ENCODE data around the gene CCDC33. TPM values are rescaled to one million over a fixed set of nuclear protein-coding genes. Genes with fewer than 3 reads are reported as not detected.

The CCDC33 gene
- total RNA-seq, 1 experiment from 2014 or later, result 2.7 TPM

DNA sequence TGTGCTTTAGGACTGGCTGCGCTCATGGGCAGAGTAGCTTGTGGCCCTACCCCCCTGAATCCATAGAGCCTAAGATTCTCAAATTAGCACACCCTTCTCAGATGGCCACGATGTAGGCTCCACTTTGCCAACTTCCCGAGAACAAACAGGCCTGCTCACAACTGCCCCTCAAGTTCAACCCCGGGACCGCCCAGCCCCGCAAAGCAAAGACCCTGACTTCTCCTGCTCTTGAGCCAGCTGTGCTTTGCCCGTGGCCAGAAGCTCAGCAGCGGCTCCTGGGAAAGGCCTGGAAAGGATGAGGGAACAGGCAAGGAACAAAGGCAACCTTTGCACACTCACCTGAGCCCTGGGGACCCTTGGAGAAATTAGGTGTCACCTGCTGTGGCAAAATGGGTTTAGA lies 99.3 kb downstream of the CCDC33 start:
- peaks cover 48% of the 10 kb centered on the region for H3K27me3 Mint-ChIP-seq (ENCODE audit: unreplicated experiment)
- TF ChIP-seq, protein P1, sequence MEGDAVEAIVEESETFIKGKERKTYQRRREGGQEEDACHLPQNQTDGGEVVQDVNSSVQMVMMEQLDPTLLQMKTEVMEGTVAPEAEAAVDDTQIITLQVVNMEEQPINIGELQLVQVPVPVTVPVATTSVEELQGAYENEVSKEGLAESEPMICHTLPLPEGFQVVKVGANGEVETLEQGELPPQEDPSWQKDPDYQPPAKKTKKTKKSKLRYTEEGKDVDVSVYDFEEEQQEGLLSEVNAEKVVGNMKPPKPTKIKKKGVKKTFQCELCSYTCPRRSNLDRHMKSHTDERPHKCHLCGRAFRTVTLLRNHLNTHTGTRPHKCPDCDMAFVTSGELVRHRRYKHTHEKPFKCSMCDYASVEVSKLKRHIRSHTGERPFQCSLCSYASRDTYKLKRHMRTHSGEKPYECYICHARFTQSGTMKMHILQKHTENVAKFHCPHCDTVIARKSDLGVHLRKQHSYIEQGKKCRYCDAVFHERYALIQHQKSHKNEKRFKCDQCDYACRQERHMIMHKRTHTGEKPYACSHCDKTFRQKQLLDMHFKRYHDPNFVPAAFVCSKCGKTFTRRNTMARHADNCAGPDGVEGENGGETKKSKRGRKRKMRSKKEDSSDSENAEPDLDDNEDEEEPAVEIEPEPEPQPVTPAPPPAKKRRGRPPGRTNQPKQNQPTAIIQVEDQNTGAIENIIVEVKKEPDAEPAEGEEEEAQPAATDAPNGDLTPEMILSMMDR (IDR thresholded peaks at IDR 0.05; ENCODE audit: unreplicated experiment), result no peak
- H3K9me3 Mint-ChIP-seq (ENCODE audit: low read depth, unreplicated experiment), result no peaks in the 10 kb centered on the region
- no peak overlapping the region for H3K27ac Mint-ChIP-seq (ENCODE audit: unreplicated experiment)
- DNase-seq, result no peak
- peaks cover 9% of the 10 kb centered on the region for H3K4me1 Mint-ChIP-seq (ENCODE audit: low read depth, unreplicated experiment)
- no peak overlapping the region for H3K4me3 Mint-ChIP-seq (ENCODE audit: low read depth, unreplicated experiment)
- no peaks in the 10 kb centered on the region for H3K36me3 Mint-ChIP-seq (ENCODE audit: insufficient read depth, unreplicated experiment)
- CTCF ChIA-PET, result interaction anchor here (1.0 kb wide), 1 partner anchor 182 kb away, joined by 6 read pairs; no protein-coding TSS in a partner anchor
- intact Hi-C loops (cut with micrococcal nuclease; ENCODE audit: unreplicated experiment), result no loop called here
- BruUV-seq (replicated peaks), result no TSS peak

DNA sequence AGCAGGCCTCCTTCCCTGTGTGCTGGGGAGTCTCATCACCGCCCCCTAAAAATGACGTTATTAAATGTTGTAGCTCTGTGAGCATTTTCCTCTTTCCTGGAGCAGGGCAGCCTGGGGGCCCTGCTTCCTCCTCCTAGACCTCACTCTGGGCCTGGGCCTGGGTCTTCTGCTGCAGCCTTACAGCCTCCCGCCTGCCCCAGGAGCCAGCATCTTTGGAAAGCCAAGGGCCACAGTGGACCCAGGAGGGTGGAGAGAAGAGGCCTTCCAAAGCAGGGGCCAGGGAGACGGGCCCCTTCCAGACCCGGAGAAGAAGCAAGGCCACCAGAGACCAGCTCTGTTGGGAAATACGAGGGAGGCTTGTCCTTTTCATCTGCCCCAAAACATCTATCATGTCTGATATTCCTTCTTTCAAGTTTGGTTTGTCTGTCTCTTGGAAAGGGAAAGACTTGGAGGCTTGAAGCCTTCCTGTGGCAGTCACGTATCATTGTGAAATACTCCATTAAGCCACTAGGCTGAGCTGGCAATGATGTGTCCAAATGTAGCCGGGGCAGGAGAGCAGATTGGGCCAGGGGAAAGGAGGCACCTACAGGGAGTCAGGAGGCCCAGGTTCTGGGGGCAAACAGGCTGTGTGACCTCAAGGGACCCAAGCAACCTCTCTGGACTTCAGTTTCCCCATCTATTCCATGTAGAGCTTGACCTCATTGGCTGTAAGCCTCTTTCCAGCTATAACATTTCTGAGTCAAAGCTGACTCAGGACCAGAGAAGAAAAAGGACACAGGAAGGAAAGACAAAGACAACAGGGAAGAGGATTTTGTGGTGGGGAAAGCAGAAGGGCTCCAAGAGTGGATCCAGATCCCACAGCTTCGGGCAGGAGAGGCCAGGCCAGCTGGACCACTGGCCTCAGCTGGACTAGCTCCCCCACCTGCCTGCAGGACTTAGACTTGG lies 100.2 kb downstream of the CCDC33 start:
- Mint-ChIP-seq H3K27ac (ENCODE audit: unreplicated experiment) (no peak overlapping the region), H3K4me3 (ENCODE audit: low read depth, unreplicated experiment) (no peak overlapping the region), H3K9me3 (ENCODE audit: low read depth, unreplicated experiment) (no peaks in the 10 kb centered on the region), H3K27me3 (ENCODE audit: unreplicated experiment) (peaks cover 39% of the 10 kb centered on the region), H3K36me3 (ENCODE audit: insufficient read depth, unreplicated experiment) (no peaks in the 10 kb centered on the region), H3K4me1 (ENCODE audit: low read depth, unreplicated experiment) (peaks cover 18% of the 10 kb centered on the region)
- TF ChIP-seq, protein P1 (IDR thresholded peaks at IDR 0.05; ENCODE audit: unreplicated experiment), result no peak
- CTCF ChIA-PET, result interaction anchor here (0.8 to 1.1 kb wide), 2 partner anchors 10 to 11 kb away, joined by 3 read pairs; no protein-coding TSS in a partner anchor
- intact Hi-C loops (cut with micrococcal nuclease; ENCODE audit: unreplicated experiment), result no loop called here
- no peak for DNase-seq
- BruUV-seq (replicated peaks), result no TSS peak

DNA sequence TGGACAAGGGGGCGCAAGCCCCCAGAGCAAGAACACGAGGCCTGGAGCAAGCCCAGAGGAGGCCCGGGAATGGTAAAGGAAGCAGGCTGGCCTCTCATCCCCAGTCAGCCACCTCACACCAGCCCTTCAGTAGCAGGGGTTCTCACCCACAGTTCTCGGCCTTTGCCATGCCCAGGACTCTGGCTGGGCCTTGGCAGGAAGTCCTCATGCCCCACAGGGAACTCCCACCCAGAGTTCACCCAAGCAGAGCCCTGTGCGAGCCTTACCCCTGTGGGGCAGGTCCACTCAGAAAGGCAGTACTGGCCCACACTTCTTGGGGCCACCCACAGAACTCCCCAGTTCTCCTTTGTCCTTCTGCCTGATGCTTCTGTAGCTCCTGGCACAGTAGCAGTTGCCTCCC lies 101.0 kb downstream of the CCDC33 start:
- Mint-ChIP-seq H3K4me3 (ENCODE audit: low read depth, unreplicated experiment) (no peak overlapping the region), H3K36me3 (ENCODE audit: insufficient read depth, unreplicated experiment) (no peaks in the 10 kb centered on the region), H3K27me3 (ENCODE audit: unreplicated experiment) (peaks cover 31% of the 10 kb centered on the region), H3K4me1 (ENCODE audit: low read depth, unreplicated experiment) (peaks cover 20% of the 10 kb centered on the region), H3K9me3 (ENCODE audit: low read depth, unreplicated experiment) (no peaks in the 10 kb centered on the region), H3K27ac (ENCODE audit: unreplicated experiment) (no peak overlapping the region)
- intact Hi-C loops (cut with micrococcal nuclease; ENCODE audit: unreplicated experiment), result no loop called here
- BruUV-seq (replicated peaks), result no TSS peak
- TF ChIP-seq, protein P1 (IDR thresholded peaks at IDR 0.05; ENCODE audit: unreplicated experiment), result no peak
- CTCF ChIA-PET, result no interaction called here
- DNase-seq, result no peak

DNA sequence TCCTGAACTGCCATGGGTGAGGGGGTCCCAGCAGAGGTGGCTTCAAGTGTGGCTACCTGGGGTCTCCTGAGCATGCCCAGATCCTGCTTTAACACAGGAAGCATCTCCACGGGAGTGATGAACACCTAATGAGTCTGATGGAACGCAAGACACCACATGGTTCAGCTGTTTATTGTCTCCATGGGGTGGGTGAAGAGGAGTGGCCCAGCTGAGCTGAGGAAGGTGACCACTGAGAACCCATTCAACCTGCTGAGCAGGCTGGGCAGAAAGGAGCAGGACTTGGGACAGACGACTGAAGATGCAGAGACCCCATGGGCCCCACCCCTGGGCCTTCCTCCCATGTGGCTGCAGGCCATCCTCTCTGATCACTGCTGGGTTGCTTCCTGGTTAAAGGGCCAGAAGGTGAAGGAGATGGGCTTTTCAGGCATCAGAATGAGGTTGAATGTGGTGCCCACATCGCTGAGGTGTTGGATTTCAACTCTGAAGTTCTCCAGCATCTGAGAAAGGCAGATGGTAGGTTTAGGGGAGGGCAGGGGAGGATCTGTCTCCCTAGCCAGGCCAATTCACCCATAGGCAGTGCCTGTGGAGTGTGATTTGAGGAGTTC lies 101.6 kb downstream of the CCDC33 start:
- Mint-ChIP-seq H3K4me1 (ENCODE audit: low read depth, unreplicated experiment) (peaks cover 20% of the 10 kb centered on the region), H3K9me3 (ENCODE audit: low read depth, unreplicated experiment) (no peaks in the 10 kb centered on the region), H3K27me3 (ENCODE audit: unreplicated experiment) (peaks cover 25% of the 10 kb centered on the region), H3K36me3 (ENCODE audit: insufficient read depth, unreplicated experiment) (no peaks in the 10 kb centered on the region), H3K4me3 (ENCODE audit: low read depth, unreplicated experiment) (no peak overlapping the region), H3K27ac (ENCODE audit: unreplicated experiment) (no peak overlapping the region)
- TF ChIP-seq, protein P1 (IDR thresholded peaks at IDR 0.05; ENCODE audit: unreplicated experiment), result no peak
- intact Hi-C loops (cut with micrococcal nuclease; ENCODE audit: unreplicated experiment), result no loop called here
- no peak for DNase-seq
- CTCF ChIA-PET, result no interaction called here
- BruUV-seq (replicated peaks), result no TSS peak

Data from Calu3 (cell line).